HG02938 (cell line): ENCODE results near the gene GMPR2.
"Not testable (repeated sequence)": the region's sequence is repeated elsewhere in the genome, so short reads cannot be mapped to it uniquely, and the experiment has no call there.

Source experiments
- ATAC-seq: cut with Tn5 transposase; IDR thresholded peaks from one replicate; pipeline ENCODE4 v1.9.1; 2021; ENCODE audit warnings: mild to moderate bottlenecking, moderate library complexity; ENCODE audit not compliant: unreplicated experiment

Gene GMPR2

DNA sequence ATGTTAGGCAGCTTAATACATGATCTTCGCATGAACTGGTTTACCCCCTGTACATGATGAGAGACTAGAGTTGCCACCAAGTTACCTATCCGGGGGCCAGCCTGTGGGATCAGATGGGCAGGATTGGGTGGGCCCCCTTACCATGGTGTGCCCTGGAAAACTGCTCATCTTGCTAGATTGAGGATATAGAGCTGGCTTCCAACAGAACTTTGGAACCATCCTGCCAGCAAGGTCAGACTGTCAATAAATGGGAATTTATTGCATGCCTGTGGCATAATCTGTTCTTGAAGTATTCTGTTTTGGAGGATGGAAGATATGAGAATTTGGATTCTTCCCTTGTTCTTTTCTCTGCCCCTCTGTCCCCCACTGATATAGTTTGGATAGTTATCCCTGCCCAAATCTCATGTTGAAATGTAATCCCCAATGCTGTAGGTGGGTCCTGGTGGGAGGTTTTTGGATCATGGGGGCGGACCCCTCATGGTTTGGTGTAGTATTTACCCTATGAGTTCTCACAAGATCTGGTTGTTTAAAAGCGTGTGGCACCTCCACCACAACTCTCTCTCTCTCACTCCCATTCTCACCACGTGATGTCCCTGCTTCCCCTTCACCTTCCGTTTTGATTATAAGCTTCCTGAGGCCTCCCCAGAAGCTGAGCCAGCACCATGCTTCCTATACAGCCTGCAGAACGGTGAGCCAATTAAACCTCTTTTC is 33.8 kb upstream of the GMPR2 start:
- ATAC-seq, result no peak

DNA sequence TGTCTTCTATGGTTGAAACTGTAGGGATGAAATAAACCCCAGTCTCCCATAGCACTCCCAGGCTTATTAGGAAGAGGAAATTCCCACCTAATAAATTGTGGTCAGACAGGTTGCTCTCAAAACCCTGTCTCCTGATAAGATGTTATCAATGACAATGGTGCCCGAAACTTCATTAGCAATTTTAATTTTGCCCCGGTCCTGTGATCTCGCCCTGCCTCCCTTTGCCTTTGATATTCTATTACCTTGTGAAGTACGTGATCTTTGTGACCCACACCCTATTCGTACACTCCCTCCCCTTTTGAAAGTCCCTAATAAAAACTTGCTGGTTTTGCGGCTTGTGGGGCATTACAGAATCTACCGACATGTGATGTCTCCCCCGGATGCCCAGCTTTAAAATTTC is 30.2 kb upstream of the GMPR2 start:
- not testable (repeated sequence) for ATAC-seq

DNA sequence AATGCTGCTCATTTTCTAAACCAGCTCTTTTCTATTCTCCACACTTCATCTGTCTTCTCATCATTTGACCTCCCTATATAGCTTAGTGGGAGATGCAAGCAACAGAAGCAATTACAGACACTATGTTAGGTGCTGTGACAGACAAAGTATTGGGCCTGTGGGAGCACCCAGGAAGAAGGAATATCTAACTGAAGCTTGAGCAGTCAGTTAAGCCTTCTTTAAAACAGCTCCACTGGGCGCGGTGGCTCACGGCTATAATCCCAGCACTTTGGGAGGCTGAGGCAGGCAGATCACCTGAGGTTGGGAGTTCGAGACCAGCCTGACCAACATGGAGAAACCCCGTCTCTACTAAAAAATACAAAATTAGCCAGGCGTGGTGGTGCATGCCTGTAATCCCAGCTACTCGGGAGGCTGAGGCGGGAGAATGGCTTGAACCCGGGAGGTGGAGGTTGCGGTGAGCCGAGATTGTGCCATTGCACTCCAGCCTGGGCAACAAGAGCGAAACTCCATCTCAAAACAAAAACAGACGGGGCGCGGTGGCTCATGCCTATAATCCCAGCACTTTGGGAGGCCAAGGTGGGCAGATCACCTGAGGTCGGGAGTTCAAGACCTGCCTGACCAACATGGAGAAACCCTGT is 29.4 kb upstream of the GMPR2 start:
- not testable (repeated sequence) for ATAC-seq

DNA sequence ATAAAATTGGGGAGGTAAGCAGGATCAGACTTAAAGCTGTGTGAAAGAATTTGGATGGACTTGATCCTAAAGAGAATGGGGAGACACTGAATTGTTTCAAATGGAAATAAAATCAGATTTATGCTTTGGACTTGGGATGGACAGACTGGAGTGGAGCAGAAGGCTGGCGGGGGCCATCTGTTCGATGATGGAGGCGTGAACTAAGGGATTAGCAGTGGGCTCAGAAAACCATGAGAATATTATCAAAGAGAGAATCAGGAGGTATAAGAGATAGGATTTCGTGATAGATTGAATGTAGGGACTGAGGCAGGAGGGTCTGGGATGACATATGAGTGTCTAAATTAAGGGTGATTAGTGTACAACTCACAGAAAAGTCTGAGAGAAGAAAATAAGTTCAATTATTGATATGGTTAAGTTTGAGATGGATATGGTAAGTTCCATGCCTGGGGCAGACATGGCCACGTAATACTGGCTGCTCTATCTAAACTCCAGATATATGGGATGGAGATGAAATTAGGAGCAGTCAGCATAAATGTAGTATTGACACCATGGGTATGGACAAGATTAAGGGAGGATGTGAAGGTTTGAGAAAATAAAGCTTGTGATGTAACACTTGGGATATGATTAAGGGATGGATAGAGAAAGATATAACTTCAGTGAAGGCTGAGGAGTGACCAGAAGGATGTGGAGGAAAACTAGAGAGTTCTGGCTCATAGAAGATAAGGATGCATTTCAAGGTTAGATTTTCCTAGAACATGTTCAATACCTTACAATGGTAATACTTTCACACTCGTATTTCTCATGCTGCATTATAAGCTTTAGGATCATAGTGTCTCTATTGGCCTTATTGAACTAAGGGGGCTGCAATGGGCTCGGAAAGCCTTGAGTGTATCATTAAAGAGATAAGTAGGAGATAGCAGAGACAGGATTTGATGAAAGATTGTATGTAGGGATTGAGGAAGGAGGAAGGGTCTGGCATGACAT is 28.3 kb upstream of the GMPR2 start:
- ATAC-seq, result no peak

DNA sequence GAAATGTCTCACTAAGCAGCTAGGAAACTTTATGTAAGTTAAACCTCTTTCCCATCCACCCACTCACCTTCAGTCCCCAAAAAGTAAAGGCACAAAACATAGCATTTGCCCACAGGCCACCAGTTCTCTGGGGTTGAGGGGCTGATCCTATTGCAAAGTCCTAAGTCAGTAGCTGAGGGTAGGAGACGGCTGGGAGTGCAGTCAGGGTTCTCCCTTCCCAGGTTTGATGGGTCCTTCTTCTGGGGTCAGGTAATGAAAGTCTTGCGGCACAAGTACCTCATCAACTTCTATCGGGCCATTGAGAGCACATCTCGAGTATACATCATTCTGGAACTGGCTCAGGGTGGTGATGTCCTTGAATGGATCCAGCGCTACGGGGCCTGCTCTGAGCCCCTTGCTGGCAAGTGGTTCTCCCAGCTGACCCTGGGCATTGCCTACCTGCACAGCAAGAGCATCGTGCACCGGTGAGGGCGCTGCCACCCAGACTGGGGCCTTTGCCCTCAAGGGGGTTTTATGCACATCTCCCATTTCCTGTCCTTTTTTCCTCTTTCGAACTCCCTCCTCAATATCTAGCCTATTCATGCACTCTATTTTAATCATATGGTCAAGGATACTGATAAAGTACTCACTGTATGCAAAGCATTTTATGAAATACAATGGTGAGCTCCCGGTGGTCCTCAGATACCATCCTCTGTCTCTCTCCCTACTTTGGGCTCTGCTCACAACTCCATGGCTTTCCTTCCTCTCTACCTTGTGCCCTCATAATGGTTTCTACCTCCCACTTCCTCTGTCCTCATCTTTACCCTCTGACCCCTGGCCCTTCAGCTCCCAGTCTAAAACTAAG is 26.2 kb upstream of the GMPR2 start:
- ATAC-seq, result no peak

DNA sequence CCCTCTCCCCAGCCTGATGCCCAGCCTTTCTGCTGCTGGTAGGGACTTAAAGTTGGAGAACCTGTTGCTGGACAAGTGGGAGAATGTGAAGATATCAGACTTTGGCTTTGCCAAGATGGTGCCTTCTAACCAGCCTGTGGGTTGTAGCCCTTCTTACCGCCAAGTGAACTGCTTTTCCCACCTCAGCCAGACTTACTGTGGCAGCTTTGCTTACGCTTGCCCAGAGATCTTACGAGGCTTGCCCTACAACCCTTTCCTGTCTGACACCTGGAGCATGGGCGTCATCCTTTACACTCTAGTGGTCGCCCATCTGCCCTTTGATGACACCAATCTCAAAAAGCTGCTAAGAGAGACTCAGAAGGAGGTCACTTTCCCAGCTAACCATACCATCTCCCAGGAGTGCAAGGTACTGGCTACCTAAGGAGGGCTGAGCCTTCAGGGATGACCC is 25.6 kb upstream of the GMPR2 start:
- ATAC-seq, result no peak

DNA sequence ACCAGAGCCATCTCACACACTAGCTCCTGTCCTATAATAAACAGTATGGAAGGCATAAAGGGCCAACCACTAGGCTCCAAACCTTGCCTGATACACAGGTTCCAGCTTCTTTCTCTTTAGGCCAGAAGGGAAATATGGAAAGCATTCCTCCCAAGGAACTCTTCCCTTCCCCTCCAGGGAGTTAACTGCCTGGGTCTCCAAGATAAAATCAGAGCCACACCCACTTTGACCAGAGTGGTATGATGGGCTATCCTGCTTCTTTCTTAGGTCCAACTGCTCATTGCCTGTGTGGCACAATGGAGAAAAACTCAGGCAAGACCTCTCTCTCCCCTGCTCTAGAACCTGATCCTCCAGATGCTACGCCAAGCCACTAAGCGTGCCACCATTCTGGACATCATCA is 25.1 kb upstream of the GMPR2 start:
- no peak for ATAC-seq

DNA sequence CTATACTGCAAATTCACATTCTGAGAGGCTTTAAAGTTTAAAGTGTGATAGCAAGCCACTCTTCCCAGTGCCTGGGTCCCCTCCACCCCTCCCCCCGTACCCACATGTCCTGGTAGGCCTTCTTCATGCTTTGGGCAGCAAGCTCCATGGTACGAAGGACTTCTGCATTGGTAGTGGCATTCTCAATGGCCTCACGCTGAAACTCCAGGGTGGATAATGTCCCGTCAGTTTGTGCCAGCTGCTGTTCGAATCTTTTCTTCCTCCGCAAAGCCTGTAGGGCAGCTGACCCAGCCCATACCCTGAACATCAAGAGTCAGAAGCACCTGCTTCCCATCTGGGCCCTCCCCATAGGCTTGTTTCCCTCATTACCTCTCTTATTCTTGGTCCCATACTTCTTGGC is 21.4 kb upstream of the GMPR2 start:
- no peak for ATAC-seq

DNA sequence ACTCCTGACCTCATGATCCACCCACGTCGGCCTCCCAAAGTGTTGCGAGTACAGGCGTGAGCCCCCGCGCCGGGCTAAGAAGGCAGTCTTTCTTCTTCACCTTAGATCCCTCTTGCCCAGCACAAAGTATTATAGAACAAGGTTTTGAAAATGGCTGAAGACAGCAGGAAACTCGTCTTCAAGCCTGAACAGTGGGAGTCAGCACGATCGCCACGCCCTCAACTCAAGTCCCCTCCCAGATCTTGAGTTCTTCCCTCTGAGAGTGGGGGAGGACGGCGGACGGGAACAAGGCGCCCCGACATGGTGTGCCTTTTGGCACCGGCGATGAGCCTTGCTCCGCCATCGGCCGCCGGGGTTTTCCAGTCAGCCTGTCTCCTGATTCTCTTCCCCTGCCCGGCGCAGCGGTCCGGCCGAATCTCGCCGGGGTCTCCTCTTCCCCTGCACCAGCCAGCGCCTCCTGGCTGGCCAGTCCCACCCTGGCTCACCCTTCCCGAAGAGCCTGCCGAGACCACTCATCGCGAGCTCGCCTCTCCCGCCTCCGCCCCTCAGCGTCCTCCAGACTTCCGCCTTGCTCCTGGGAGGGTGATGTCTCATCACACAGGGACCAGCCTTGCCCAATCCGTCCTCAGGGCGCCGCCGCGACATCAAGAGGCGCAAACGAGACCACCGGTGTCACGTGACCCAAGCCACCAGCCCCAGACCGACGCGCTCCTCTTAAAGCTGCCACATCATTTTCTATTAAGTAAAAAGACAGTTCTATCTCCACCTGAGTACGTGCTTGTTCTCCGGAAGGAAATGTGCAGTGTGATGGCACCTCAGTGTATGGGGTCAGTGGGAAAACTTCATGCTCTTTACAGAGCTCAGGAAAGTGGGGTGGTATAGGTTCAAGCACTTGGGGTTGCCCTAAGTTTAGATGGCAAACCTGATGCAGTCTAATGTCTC is 19.5 kb upstream of the GMPR2 start, which contains the start of gene CHMP4A:
Gene CHMP4A (minus strand): TSS at position 565 of the 942 bp plus-strand sequence. CDS start 49 bp downstream, at position 516.
- ATAC-seq, result peak; percentile 79

DNA sequence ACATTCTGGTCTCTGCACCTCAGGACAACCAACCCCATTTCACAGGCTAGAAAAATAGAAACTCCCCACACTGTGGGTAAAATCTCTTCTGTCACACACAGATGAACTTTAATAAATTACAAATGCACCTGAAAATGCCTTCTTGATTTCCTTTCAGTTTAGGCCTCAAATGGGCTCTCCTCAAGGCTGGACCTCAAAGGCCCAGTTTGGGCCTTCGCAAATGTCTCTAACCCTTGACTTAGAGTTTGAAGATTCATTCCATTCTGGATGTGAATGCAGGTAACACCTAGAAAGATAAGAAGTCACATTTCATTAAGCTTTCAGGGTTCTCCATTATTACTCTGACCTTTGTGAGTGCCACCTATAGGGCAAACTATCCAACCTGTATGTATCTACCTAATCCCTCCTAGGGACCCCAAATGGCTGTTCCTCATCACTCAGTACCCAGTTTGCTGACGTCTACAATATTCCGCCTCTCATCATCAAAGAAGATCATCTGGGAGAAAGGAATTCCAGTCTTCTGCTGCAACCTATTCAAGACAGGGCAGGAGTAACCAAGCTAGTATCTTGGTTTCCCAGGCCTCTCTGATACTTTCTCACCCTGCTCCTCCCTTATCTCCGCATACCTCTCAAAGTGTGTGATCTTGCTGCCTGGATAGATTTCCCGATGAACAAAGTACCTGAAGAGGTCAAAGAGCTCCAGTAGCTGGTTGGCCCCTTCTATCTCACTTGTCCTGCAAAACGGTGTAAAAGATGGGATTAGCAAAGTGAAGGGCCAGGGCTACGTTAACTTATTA is 18.7 kb upstream of the GMPR2 start:
- no peak for ATAC-seq

DNA sequence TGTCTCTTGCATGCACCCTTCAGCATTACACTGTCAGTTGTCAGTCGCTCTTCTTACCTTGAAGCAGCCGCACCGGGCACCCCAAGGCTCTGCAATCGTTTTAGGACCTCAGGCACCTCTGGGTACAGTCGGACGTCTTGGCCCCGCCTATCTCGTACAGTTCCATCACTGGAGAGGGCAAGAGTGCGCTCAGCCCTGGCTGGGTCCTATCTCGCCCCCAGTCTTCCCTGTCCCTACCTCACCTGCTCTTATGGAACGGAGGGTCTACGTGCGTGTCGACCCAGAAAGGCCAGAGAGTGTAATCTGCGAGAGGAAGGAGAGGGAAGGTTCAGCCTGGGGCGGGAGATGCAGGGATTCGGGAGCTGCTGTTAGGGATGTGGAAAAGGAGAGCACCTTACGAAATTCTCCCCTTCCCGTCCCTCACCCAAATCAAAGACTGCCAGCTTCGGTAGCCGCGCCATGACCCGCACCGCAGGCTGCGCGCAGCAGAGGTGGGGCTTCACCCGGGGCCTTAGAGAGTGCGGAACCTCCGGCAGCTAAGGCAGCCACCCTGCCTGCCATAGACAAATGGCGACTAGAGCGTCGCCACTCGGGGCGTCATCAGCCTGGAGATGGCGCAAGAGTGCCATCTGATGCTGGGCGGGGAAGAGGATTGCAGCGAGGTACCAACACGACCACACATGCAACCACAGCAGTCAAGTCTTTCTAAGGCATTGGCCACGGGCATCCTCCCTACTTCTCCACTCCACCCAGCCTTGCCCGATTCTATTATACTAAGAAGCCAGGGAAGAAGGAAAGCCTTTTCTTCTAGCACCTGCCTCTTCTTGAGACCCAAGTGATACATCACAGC is 17.0 kb upstream of the GMPR2 start, which contains the start of gene MDP1:
Gene MDP1 (minus strand): TSS at position 572 of the 850 bp plus-strand sequence. CDS start 111 bp downstream, at position 461.
- ATAC-seq, result peak; percentile 50

DNA sequence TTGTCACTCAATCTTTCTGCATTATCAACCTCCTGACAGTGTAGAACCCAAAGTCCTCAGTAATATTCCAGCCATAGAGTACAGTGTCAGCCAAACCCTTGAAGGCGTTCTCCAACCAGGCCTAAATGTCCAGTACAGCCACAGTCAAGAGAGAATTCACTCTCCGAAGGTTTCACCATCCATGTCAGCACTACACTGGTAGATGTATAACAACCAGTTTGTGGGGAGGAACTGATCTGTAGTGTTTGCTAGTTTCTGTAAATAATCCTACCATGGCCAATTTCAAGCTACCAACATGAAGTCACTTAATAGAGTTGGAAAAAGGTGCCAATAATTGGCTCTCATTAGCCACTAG is 16.4 kb upstream of the GMPR2 start:
- ATAC-seq, result no peak

DNA sequence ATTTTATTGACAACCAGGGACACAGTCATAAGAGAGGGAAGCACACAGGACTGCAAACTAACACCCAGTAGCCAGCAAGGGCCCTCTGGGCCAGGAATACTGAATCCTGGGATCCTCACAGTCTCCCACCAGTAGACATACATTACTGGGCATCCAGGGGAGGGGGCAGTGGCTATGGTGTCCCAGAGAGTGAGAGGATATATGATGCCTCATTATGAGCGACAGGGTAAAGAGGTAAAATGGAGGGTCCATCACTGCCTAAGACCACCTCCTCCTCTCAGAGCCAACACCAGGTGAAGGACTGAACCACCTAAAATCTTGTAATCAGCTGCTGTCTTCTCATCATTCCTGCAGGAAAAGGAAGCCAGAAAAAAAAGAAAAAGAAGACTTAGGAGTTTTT is 15.9 kb upstream of the GMPR2 start:
- ATAC-seq, result not testable (repeated sequence)

DNA sequence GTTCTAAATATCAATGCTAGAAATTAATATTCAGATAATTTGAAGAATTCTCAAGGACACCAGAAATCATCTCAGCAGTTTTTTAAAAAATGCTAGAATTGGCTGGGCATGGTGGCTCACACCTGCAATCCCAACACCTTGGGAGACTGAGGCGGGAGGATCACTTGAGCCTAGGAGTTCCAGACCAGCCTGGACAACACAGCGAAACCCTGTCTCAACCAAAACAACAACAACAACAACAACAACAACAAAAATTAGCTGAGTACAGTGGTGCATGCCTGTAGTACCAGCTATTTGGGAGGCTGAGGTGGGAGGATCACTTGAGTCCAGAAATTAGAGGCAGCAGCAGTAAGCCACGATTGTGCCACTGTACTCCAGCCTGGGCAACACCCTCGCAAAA is 13.6 kb upstream of the GMPR2 start:
- ATAC-seq, result no peak

DNA sequence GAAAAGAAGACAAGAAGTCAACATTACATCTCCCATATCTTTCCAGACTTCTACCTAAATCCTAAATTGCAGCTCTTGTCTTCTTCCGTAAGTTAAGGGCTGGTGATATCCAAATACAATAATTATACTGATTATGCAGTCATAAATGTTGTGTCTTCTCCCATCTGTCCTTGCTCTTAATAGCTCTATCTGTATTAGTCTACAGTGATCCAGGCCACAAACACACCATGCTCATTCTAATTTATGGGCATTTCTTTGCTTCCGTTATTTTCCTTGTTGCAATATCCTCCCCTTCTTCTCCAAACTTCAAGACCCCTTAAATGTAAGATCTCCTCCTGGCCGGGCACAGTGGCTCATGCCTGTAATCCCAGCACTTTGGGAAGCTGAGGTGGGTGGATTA is 13.2 kb upstream of the GMPR2 start:
- no peak for ATAC-seq

DNA sequence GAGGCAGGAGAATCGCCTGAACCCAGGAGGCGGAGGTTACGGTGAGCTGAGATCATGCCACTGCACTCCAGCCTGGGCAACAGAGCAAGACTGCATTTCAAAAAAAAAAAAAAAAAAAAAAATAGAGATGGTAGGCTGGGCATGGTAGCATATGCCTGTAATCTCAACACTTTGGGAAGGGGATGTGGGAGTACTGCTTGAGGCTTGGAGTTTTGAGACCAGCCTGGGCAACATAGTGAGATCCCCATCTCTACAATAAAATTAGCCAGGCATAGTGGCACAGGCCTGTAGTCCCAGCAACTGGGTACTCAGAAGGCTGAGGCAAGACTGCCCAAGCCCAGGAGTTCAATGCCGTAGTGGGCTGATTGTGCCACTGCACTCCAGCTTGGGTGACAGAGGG is 9.7 kb upstream of the GMPR2 start:
- not testable (repeated sequence) for ATAC-seq

DNA sequence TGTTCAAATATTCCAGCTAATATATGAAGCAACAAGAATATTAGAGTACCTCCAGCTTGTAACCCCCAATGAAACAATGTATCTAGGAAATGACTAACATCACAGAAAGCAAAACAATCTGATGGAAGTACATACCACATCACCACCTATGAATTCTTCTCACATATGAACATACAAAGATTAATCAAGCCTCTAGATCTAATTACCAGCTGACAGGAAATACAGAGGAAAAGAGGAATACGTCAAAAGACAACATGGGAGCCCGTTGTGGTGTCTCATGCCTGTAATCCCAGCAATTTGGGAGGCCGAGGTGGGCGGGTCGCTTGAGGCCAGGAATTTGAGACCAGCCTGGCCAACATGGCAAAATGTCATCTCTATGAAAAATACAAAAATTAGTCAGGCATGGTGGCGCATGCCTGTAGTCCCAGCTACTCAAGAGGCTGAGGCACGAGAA is 8.1 kb upstream of the GMPR2 start:
- ATAC-seq, result no peak
